ENCODE data around the gene NEGR1. TPM values are rescaled to one million over a fixed set of nuclear protein-coding genes. Genes with fewer than 3 reads are reported as not detected.

NEGR1 gene
- total RNA-seq, 1 experiment from 2014 or later = 4.1 TPM

DNA sequence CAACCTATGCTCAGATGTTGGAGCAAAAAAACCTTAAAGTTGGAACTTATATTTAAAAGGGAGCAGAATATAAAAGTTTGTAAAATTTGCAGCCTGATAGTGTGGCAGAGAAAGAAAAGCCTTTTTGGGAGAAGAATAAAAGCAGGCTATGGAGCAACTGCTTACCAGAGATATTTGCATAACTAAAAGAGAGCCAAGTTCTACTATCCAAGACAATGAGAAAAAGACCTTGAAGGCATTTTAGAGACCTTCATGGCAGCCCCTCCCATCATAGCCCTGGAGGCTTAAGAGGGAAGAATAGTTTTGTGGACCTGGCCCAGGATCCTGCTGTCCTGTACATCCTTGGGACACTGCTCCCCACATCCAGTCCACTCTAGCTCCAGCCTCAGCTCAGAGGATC lies 889.0 kb downstream of the NEGR1 start:
- ChIA-PET CTCF (no interaction called here), POLR2A (no interaction called here)
- H3K4me3 Mint-ChIP-seq (ENCODE audit: unreplicated experiment) = no peak overlapping the region
- no peak for DNase-seq (ENCODE audit: unreplicated experiment)
- no peak for TF ChIP-seq CTCF (IDR thresholded peaks at IDR 0.05; ENCODE audit: unreplicated experiment)
- H3K9me3 Mint-ChIP-seq (ENCODE audit: unreplicated experiment) = peaks cover 24% of the 10 kb centered on the region
- no peaks in the 10 kb centered on the region for H3K27me3 Mint-ChIP-seq (ENCODE audit: insufficient read depth, unreplicated experiment)
- intact Hi-C loops (cut with micrococcal nuclease) = no loop called here
- H3K4me1 Mint-ChIP-seq (ENCODE audit: insufficient read depth, unreplicated experiment) = no peaks in the 10 kb centered on the region
- H3K36me3 Mint-ChIP-seq (ENCODE audit: insufficient read depth, unreplicated experiment) = no peaks in the 10 kb centered on the region
- no peak overlapping the region for H3K27ac Mint-ChIP-seq (ENCODE audit: low read depth, unreplicated experiment)
- BruUV-seq (replicated peaks) = no TSS peak

GRCh38 chr1:71390518-71390917 lies 891.8 kb downstream of the NEGR1 start:
- Mint-ChIP-seq H3K27me3 (ENCODE audit: insufficient read depth, unreplicated experiment) (no peaks in the 10 kb centered on the region), H3K4me3 (ENCODE audit: unreplicated experiment) (no peak overlapping the region), H3K36me3 (ENCODE audit: insufficient read depth, unreplicated experiment) (no peaks in the 10 kb centered on the region), H3K4me1 (ENCODE audit: insufficient read depth, unreplicated experiment) (no peaks in the 10 kb centered on the region), H3K27ac (ENCODE audit: low read depth, unreplicated experiment) (no peak overlapping the region), H3K9me3 (ENCODE audit: unreplicated experiment) (peaks cover 18% of the 10 kb centered on the region)
- ChIA-PET CTCF (no interaction called here), POLR2A (no interaction called here)
- BruUV-seq (replicated peaks) = no TSS peak
- intact Hi-C loops (cut with micrococcal nuclease) = no loop called here
- TF ChIP-seq CTCF (IDR thresholded peaks at IDR 0.05; ENCODE audit: unreplicated experiment) = no peak
- DNase-seq (ENCODE audit: unreplicated experiment) = no peak

- no peaks in the 10 kb centered on the region for H3K4me1 Mint-ChIP-seq (ENCODE audit: insufficient read depth, unreplicated experiment)
- POLR2A ChIA-PET = no interaction called here
- TF ChIP-seq CTCF (IDR thresholded peaks at IDR 0.05; ENCODE audit: unreplicated experiment) = no peak
- H3K36me3 Mint-ChIP-seq (ENCODE audit: insufficient read depth, unreplicated experiment) = no peaks in the 10 kb centered on the region
- intact Hi-C loops (cut with micrococcal nuclease) = no loop called here
- no peaks in the 10 kb centered on the region for H3K9me3 Mint-ChIP-seq (ENCODE audit: unreplicated experiment)
- CTCF ChIA-PET = no interaction called here
- no peak overlapping the region for H3K4me3 Mint-ChIP-seq (ENCODE audit: unreplicated experiment)
- H3K27ac Mint-ChIP-seq (ENCODE audit: low read depth, unreplicated experiment) = no peak overlapping the region
- no peaks in the 10 kb centered on the region for H3K27me3 Mint-ChIP-seq (ENCODE audit: insufficient read depth, unreplicated experiment)
- BruUV-seq (replicated peaks) = no TSS peak
- DNase-seq (ENCODE audit: unreplicated experiment) = no peak
These were observed 904.5 kb downstream of the NEGR1 start for GRCh38 chr1:71377886-71378285.

GRCh38 chr1:71372496-71372895 lies 909.8 kb downstream of the NEGR1 start:
- no peak for DNase-seq (ENCODE audit: unreplicated experiment)
- intact Hi-C loops (cut with micrococcal nuclease) = no loop called here
- no peak overlapping the region for H3K4me3 Mint-ChIP-seq (ENCODE audit: unreplicated experiment)
- no peaks in the 10 kb centered on the region for H3K27me3 Mint-ChIP-seq (ENCODE audit: insufficient read depth, unreplicated experiment)
- H3K27ac Mint-ChIP-seq (ENCODE audit: low read depth, unreplicated experiment) = no peak overlapping the region
- TF ChIP-seq CTCF (IDR thresholded peaks at IDR 0.05; ENCODE audit: unreplicated experiment) = no peak
- no peaks in the 10 kb centered on the region for H3K36me3 Mint-ChIP-seq (ENCODE audit: insufficient read depth, unreplicated experiment)
- no TSS peak for BruUV-seq (replicated peaks)
- CTCF ChIA-PET = interaction anchor here (1.1 kb wide), 1 partner anchor 278 kb away, joined by 4 read pairs; no protein-coding TSS in a partner anchor
- H3K4me1 Mint-ChIP-seq (ENCODE audit: insufficient read depth, unreplicated experiment) = no peaks in the 10 kb centered on the region
- no peaks in the 10 kb centered on the region for H3K9me3 Mint-ChIP-seq (ENCODE audit: unreplicated experiment)
- POLR2A ChIA-PET = no interaction called here
